Right atrium auricular region (tissue), 2 donors: ENCODE results near the gene TUBD1. TPM values are rescaled to one million over a fixed set of nuclear protein-coding genes. Genes with fewer than 3 reads are reported as not detected.

Experiments used
- DNase-seq: peaks from one replicate; pipeline ENCODE4 v3.0.0-alpha.2; 2019; ENCODE audit warnings: low spot score
- H3K27ac ChIP-seq, 2 donors: fragments of 200-600 bp; sonication (generic); 1 replicate in 1 of 2; 2 replicates in 1 of 2; pipeline ENCODE4 v1.5.1; 2016 to 2019
- H3K27me3 ChIP-seq, 2 donors: fragments of 200-600 bp; sonication (generic); one replicate each; pipeline versions ENCODE4 v1.5.1 to v1.6.0; 2017 to 2019
- H3K36me3 ChIP-seq: fragments of 200-600 bp; sonication (generic); one replicate; pipeline ENCODE4 v1.5.1; 2016
- H3K4me1 ChIP-seq, 2 donors: fragments of 200-600 bp; sonication (generic); one replicate each; pipeline versions ENCODE4 v1.5.1 to v1.6.0; 2017 to 2019
- H3K4me3 ChIP-seq, 2 donors: fragments of 200-600 bp; sonication (generic); 1 replicate in 1 of 2; 2 replicates in 1 of 2; pipeline ENCODE4 v1.5.1; 2017 to 2019; ENCODE audit warnings: mild to moderate bottlenecking in 1 of 2, moderate library complexity in 1 of 2
- H3K9me3 ChIP-seq, 2 donors: fragments of 200-600 bp; sonication (generic); one replicate each; pipeline ENCODE4 v1.5.1; 2019
- total RNA-seq, 2 donors: library from RNA; depleted of rRNA; stranded (reverse); fragments of >200 nt; gene quantifications; one replicate each; pipeline ENCODE4 v1.1.0, GENCODE V29; 2016
- TF ChIP-seq, protein P1 (sequence below), 2 donors: fragments of 200-600 bp; sonication (generic); IDR thresholded peaks; one replicate each; pipeline ENCODE4 v1.5.1; 2019; ENCODE audit warnings: antibody characterized with exemption in 2 of 2

The TUBD1 gene
- total RNA-seq, 2 donors from 2014 or later, result 6.1 to 8.0 TPM

GRCh38 chr17:59838052-59838916 is 54.5 kb downstream of the TUBD1 start:
- H3K4me3 ChIP-seq, result peak overlapping the region; percentile 56 to 58

DNA sequence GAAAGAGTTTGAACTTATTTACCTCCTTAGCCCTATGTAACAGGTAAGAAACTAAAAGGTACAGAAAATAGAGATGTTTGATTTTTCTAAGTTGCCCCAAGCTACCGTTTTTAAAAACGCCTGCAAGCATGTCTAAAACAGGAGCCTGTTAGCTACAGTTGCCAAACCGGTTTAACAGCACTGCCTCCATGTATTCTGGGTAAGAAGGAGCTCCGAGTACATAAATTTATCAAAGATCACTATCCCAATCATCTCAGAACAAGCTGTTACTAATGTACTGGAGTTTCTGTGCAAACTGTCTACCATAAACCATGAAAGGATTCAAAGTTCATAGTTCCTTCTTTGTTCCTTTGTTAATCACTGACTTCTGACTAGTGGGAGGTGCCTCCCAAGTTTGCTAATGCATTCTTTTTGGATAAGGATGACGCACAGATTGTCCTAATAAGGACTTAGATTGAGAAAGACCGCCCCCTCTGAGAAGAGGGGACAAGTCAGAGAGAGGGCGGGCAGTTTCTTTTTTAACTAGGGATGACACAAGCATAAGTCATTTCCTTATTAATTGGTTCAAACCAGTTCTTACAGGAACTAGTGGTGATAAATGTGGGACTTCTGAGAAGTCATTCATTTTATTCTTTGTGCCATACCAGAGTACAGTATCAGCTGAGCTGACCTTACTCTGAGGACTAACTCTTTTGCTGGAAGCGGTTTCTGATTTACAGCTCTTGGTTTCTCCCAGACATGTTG is 55.3 kb downstream of the TUBD1 start:
- Histone ChIP-seq H3K36me3 (peaks cover 37% of the 10 kb centered on the region), H3K4me3 (peak overlapping the region; percentile 56 to 58), H3K9me3 (no peaks in the 10 kb centered on the region), H3K27ac (peak overlapping the region; percentile 92 to 95), H3K27me3 (no peaks in the 10 kb centered on the region), H3K4me1 (peaks cover 0 to 21% of the 10 kb centered on the region in 2 donors)
- TF ChIP-seq, protein P1, sequence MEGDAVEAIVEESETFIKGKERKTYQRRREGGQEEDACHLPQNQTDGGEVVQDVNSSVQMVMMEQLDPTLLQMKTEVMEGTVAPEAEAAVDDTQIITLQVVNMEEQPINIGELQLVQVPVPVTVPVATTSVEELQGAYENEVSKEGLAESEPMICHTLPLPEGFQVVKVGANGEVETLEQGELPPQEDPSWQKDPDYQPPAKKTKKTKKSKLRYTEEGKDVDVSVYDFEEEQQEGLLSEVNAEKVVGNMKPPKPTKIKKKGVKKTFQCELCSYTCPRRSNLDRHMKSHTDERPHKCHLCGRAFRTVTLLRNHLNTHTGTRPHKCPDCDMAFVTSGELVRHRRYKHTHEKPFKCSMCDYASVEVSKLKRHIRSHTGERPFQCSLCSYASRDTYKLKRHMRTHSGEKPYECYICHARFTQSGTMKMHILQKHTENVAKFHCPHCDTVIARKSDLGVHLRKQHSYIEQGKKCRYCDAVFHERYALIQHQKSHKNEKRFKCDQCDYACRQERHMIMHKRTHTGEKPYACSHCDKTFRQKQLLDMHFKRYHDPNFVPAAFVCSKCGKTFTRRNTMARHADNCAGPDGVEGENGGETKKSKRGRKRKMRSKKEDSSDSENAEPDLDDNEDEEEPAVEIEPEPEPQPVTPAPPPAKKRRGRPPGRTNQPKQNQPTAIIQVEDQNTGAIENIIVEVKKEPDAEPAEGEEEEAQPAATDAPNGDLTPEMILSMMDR (IDR thresholded peaks at IDR 0.05), result no peak
- peak; percentile 82 for DNase-seq

More at GRCh38 chr17:59838052-59838916, 54.5 kb downstream of the TUBD1 start:
- H3K36me3 ChIP-seq, result peaks cover 38% of the 10 kb centered on the region
- no peaks in the 10 kb centered on the region for H3K27me3 ChIP-seq
- no peak for DNase-seq
- H3K9me3 ChIP-seq, result no peaks in the 10 kb centered on the region
- H3K27ac ChIP-seq, result peak overlapping the region; percentile 92 to 95
- TF ChIP-seq, protein P1 (IDR thresholded peaks at IDR 0.05), result no peak
- H3K4me1 ChIP-seq, result peaks cover 0 to 21% of the 10 kb centered on the region in 2 donors

GRCh38 chr17:59832883-59833379 is 59.8 kb downstream of the TUBD1 start:
- Histone ChIP-seq H3K27ac (peak overlapping the region; percentile 23 to 73), H3K27me3 (no peaks in the 10 kb centered on the region), H3K36me3 (no peaks in the 10 kb centered on the region), H3K4me1 (peaks cover 0 to 35% of the 10 kb centered on the region in 2 donors), H3K4me3 (no peak overlapping the region), H3K9me3 (no peaks in the 10 kb centered on the region)
- TF ChIP-seq, protein P1 (IDR thresholded peaks at IDR 0.05), result no peak
- no peak for DNase-seq

DNA sequence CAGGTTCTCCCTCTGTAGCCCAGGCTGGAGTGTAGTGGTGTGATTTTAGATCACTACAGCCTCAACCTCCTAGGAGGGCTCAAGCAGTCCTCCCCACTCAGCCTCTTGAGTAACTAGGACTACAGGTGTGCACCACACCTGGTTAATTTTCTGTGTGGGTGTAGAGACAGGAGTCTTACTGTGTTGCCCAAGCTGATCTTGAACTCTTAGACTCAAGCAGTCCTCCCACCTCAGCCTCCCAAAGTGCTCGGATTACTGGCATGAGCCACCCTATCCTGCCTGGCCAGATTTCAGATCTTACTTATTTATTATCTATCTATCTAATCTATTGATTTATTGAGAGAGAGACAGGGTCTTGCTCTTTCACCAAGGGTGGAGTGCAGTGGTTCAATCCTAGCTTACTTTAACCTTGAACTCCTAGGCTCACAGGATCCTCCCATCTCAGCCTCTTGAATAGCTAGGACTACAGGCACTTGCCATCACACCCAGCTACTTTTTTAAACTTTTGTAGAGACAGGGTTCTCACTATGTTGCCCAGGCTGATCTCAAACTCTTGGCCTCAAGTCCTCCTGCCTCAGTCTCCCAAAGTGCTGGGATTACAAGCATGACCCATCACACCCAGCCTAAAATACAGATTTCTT is 61.8 kb downstream of the TUBD1 start:
- TF ChIP-seq, protein P1 (IDR thresholded peaks at IDR 0.05), result no peak
- H3K4me1 ChIP-seq, result peaks cover 0 to 44% of the 10 kb centered on the region in 2 donors
- H3K27ac ChIP-seq, result peak overlapping the region; percentile 29 to 85
- no peak overlapping the region for H3K4me3 ChIP-seq
- H3K36me3 ChIP-seq, result no peaks in the 10 kb centered on the region
- no peaks in the 10 kb centered on the region for H3K9me3 ChIP-seq
- DNase-seq, result no peak
- no peaks in the 10 kb centered on the region for H3K27me3 ChIP-seq

DNA sequence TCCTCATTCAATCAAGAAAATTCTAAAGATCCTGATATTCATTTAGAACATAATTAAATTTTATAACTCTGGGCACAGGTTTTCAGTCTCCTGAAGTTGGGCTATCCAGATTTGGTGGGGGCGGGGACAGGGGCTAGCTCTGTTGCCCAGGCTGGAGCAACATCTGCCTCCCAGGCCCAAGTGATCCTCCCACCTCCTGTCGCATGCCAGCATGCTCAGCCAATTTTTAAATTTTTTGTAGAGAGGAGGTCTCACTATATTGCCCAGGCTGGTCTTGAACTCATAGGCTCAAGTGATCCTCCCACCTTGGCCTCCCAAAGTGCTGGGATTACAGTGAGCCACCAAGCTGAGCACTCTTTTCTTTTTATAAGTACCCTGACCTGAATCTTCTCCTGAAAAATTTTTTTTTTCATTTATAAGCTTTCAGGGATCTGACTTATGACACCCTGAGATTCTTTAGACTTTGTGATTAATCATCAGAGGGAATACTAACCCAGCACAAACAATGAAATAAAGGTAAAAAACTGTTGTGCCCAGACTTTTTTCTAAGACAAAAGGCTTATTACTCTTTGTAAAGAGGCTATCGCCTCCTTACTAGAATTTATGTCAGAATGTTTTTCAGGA is 62.6 kb downstream of the TUBD1 start:
- Histone ChIP-seq H3K27me3 (no peaks in the 10 kb centered on the region), H3K27ac (peak overlapping the region; percentile 70 to 85), H3K4me1 (peaks cover 0 to 51% of the 10 kb centered on the region in 2 donors), H3K9me3 (no peaks in the 10 kb centered on the region), H3K36me3 (no peaks in the 10 kb centered on the region), H3K4me3 (no peak overlapping the region)
- TF ChIP-seq, protein P1 (IDR thresholded peaks at IDR 0.05), result no peak
- DNase-seq, result no peak
